DND-41 (cell line): ENCODE data around the gene RERG.
"Not testable (repeated sequence)": the region's sequence is repeated elsewhere in the genome, so short reads cannot be mapped to it uniquely, and the experiment has no call there.

ENCODE experiments used
- ATAC-seq: fragments of 200-7000 bp; cut with Tn5 transposase; 3 replicates; pipeline ENCODE4 v1.9.1; 2021; ENCODE audit warnings: low read depth; ENCODE audit not compliant: insufficient read depth
- DNase-seq: peaks from one replicate; pipeline ENCODE4 v3.0.0-alpha.2; 2020
- H2AFZ ChIP-seq: 2 replicates; pipeline ENCODE4 v1.6.0; 2012; ENCODE audit warnings: low read depth, low read length
- H3K27ac ChIP-seq: 2 replicates; pipeline ENCODE4 v1.5.1; 2012; ENCODE audit warnings: low read length, inconsistent platforms
- H3K27me3 ChIP-seq: fragments of 200-600 bp; sonication (generic); 2 replicates; pipeline ENCODE4 v1.6.0; 2012; ENCODE audit warnings: low read length, mild to moderate bottlenecking, inconsistent platforms; ENCODE audit not compliant: insufficient read depth, poor library complexity
- H3K36me3 ChIP-seq: 2 replicates; pipeline ENCODE4 v1.5.1; 2012; ENCODE audit warnings: low read length, inconsistent platforms; ENCODE audit not compliant: insufficient read depth
- H3K4me1 ChIP-seq: 2 replicates; pipeline ENCODE4 v1.5.1; 2012; ENCODE audit warnings: mild to moderate bottlenecking, low read length; ENCODE audit not compliant: insufficient read depth
- H3K4me2 ChIP-seq: 2 replicates; pipeline ENCODE4 v1.6.0; 2012; ENCODE audit warnings: mild to moderate bottlenecking, moderate library complexity, low read length, inconsistent platforms; ENCODE audit not compliant: insufficient read depth
- H3K4me3 ChIP-seq, 2 experiments: fragments of 200-600 bp in 1 of 2; shearing (Covaris generic) in 1 of 2; 2 replicates each; pipeline ENCODE4 v1.5.1; 2012 to 2016; ENCODE audit warnings: inconsistent platforms in 2 of 2, low read length in 2 of 2, mild to moderate bottlenecking in 2 of 2, low read depth in 1 of 2, moderate library complexity in 1 of 2
- H3K79me2 ChIP-seq: 2 replicates; pipeline ENCODE4 v1.6.0; 2012; ENCODE audit warnings: low read length, inconsistent platforms; ENCODE audit not compliant: insufficient read depth
- H3K9ac ChIP-seq: 2 replicates; pipeline ENCODE4 v1.6.0; 2012; ENCODE audit warnings: low read depth, mild to moderate bottlenecking, inconsistent platforms, low read length, moderate library complexity
- H3K9me3 ChIP-seq: 2 replicates; pipeline ENCODE4 v1.5.1; 2012; ENCODE audit warnings: low read length, moderate library complexity, mild to moderate bottlenecking, inconsistent platforms; ENCODE audit not compliant: insufficient read depth, severe bottlenecking
- H4K20me1 ChIP-seq: 2 replicates; pipeline ENCODE4 v1.6.0; 2012; ENCODE audit warnings: low read length; ENCODE audit not compliant: insufficient read depth
- CTCF ChIP-seq: IDR thresholded peaks from 2 replicates; pipeline ENCODE4 v1.5.1; 2012; ENCODE audit warnings: borderline replicate concordance, low read length, moderate library complexity, mild to moderate bottlenecking; ENCODE audit not compliant: poor library complexity, severe bottlenecking; ENCODE audit errors: extremely low read depth
- EZH2 ChIP-seq: IDR thresholded peaks from 3 replicates; pipeline ENCODE4 v1.6.1; 2012; ENCODE audit warnings: borderline replicate concordance, low read depth, mild to moderate bottlenecking, moderate library complexity, low read length, inconsistent platforms; ENCODE audit not compliant: severe bottlenecking

RERG gene

GRCh38 chr12:15230751-15231150 lies 9.5 kb upstream of the RERG start:
- Histone ChIP-seq H3K4me3 (no peak overlapping the region), H3K4me1 (no peaks in the 10 kb centered on the region), H3K9ac (no peak overlapping the region), H3K4me2 (no peak overlapping the region), H2AFZ (no peak overlapping the region), H3K36me3 (no peaks in the 10 kb centered on the region), H3K27me3 (peaks cover 15% of the 10 kb centered on the region), H4K20me1 (no peaks in the 10 kb centered on the region), H3K9me3 (no peaks in the 10 kb centered on the region), H3K79me2 (no peaks in the 10 kb centered on the region), H3K27ac (no peak overlapping the region)
- no peak for TF ChIP-seq EZH2
- TF ChIP-seq CTCF = no peak
- ATAC-seq (no peak), DNase-seq (no peak)

- peaks cover 15% of the 10 kb centered on the region for H3K27me3 ChIP-seq
- no peak for DNase-seq
- H3K79me2 ChIP-seq = no peaks in the 10 kb centered on the region
- H3K4me2 ChIP-seq = no peak overlapping the region
- H3K4me1 ChIP-seq = no peaks in the 10 kb centered on the region
- H4K20me1 ChIP-seq = no peaks in the 10 kb centered on the region
- no peak overlapping the region for H3K9ac ChIP-seq
- no peak overlapping the region for H2AFZ ChIP-seq
- no peak overlapping the region for H3K4me3 ChIP-seq
- H3K27ac ChIP-seq = no peak overlapping the region
- TF ChIP-seq EZH2 (no peak), CTCF (no peak)
- no peaks in the 10 kb centered on the region for H3K36me3 ChIP-seq
- ATAC-seq = no peak
- no peaks in the 10 kb centered on the region for H3K9me3 ChIP-seq
Measured at GRCh38 chr12:15230137-15230536, 8.9 kb upstream of the RERG start.

- no peaks in the 10 kb centered on the region for H3K4me1 ChIP-seq
- ATAC-seq (no peak), DNase-seq (no peak)
- H4K20me1 ChIP-seq = no peaks in the 10 kb centered on the region
- H3K79me2 ChIP-seq = no peaks in the 10 kb centered on the region
- H3K4me3 ChIP-seq = no peak overlapping the region
- H3K4me2 ChIP-seq = no peak overlapping the region
- TF ChIP-seq CTCF = peak; percentile 23
- TF ChIP-seq EZH2 = no peak
- no peaks in the 10 kb centered on the region for H3K36me3 ChIP-seq
- no peaks in the 10 kb centered on the region for H3K9me3 ChIP-seq
- no peak overlapping the region for H3K9ac ChIP-seq
- no peak overlapping the region for H2AFZ ChIP-seq
- H3K27ac ChIP-seq = no peak overlapping the region
- peaks cover 6% of the 10 kb centered on the region for H3K27me3 ChIP-seq
Measured at GRCh38 chr12:15227004-15227679, 5.9 kb upstream of the RERG start.

GRCh38 chr12:15225863-15226218 lies 4.6 kb upstream of the RERG start:
- not testable (repeated sequence) for H3K4me1 ChIP-seq, H3K36me3 ChIP-seq, H3K9ac ChIP-seq, H3K27ac ChIP-seq, H3K79me2 ChIP-seq, H3K9me3 ChIP-seq, H4K20me1 ChIP-seq, DNase-seq, H2AFZ ChIP-seq, H3K4me2 ChIP-seq, H3K4me3 ChIP-seq
- H3K27me3 ChIP-seq = peaks cover 14% of the 10 kb centered on the region
- peak; percentile 49; the same call in 1 of the 3 replicates for ATAC-seq
